IPS-18c (cell line): ENCODE measurements around the gene YLPM1.
"Not testable (repeated sequence)": the region's sequence is repeated elsewhere in the genome, so short reads cannot be mapped to it uniquely, and the experiment has no call there.

ENCODE experiments used
- H3K4me3 ChIP-seq: 2 replicates; pipeline ENCODE4 v1.7.0; 2013; ENCODE audit warnings: low read depth, mild to moderate bottlenecking, low read length, moderate library complexity; ENCODE audit not compliant: insufficient read depth
- H3K9me3 ChIP-seq: one replicate; pipeline ENCODE4 v1.6.1; 2013; ENCODE audit warnings: mild to moderate bottlenecking, low read length, moderate library complexity; ENCODE audit not compliant: control insufficient read depth, insufficient read depth

YLPM1 gene

GRCh38 chr14:74762917-74763802, at the start of gene YLPM1:
Gene YLPM1 (plus strand): TSS chr14:74763316. CDS start chr14:74763490, 174 bp downstream.
- no peaks in the 10 kb centered on the region for H3K9me3 ChIP-seq
- peak within 1 kb of the TSS; percentile 67 for H3K4me3 ChIP-seq

- Histone ChIP-seq H3K4me3 (peak overlapping the region; percentile 99), H3K9me3 (no peaks in the 10 kb centered on the region)
Measured at GRCh38 chr14:74713395-74713735, 49.8 kb upstream of the YLPM1 start.

GRCh38 chr14:74720526-74720925, 42.6 kb upstream of the YLPM1 start:
- H3K4me3 ChIP-seq: no peak overlapping the region

GRCh38 chr14:74723134-74723533, 40.0 kb upstream of the YLPM1 start:
- H3K9me3 ChIP-seq: peaks cover 2% of the 10 kb centered on the region
- no peak overlapping the region for H3K4me3 ChIP-seq

More at GRCh38 chr14:74720526-74720925, 42.6 kb upstream of the YLPM1 start:
- H3K9me3 ChIP-seq: no peaks in the 10 kb centered on the region

- no peaks in the 10 kb centered on the region for H3K9me3 ChIP-seq
- no peak overlapping the region for H3K4me3 ChIP-seq
Measured at GRCh38 chr14:74732387-74732786, 30.7 kb upstream of the YLPM1 start.

- Histone ChIP-seq H3K4me3 (no peak overlapping the region), H3K9me3 (no peaks in the 10 kb centered on the region)
Measured at GRCh38 chr14:74733221-74733620, 29.9 kb upstream of the YLPM1 start.

GRCh38 chr14:74735125-74735524, 28.0 kb upstream of the YLPM1 start:
- H3K9me3 ChIP-seq: no peaks in the 10 kb centered on the region
- no peak overlapping the region for H3K4me3 ChIP-seq

GRCh38 chr14:74737753-74738325, 25.3 kb upstream of the YLPM1 start:
- Histone ChIP-seq H3K4me3 (no peak overlapping the region), H3K9me3 (no peaks in the 10 kb centered on the region)

GRCh38 chr14:74739293-74740030, 23.7 kb upstream of the YLPM1 start:
- H3K4me3 ChIP-seq: no peak overlapping the region
- no peaks in the 10 kb centered on the region for H3K9me3 ChIP-seq

- H3K9me3 ChIP-seq: no peaks in the 10 kb centered on the region
Measured at GRCh38 chr14:74747237-74747636, 15.9 kb upstream of the YLPM1 start.

GRCh38 chr14:74754157-74754556, 9.0 kb upstream of the YLPM1 start:
- H3K4me3 ChIP-seq: no peak overlapping the region

More at GRCh38 chr14:74747237-74747636, 15.9 kb upstream of the YLPM1 start:
- no peak overlapping the region for H3K4me3 ChIP-seq

GRCh38 chr14:74754899-74755298, 8.2 kb upstream of the YLPM1 start:
- Histone ChIP-seq H3K9me3 (peaks cover 2% of the 10 kb centered on the region), H3K4me3 (no peak overlapping the region)

More at GRCh38 chr14:74754157-74754556, 9.0 kb upstream of the YLPM1 start:
- peaks cover 2% of the 10 kb centered on the region for H3K9me3 ChIP-seq

GRCh38 chr14:74756326-74756725, 6.8 kb upstream of the YLPM1 start:
- Histone ChIP-seq H3K4me3 (no peak overlapping the region), H3K9me3 (peaks cover 2% of the 10 kb centered on the region)

- H3K9me3 ChIP-seq, H3K4me3 ChIP-seq: not testable (repeated sequence)
Measured at GRCh38 chr14:74758505-74758904, 4.6 kb upstream of the YLPM1 start.

- Histone ChIP-seq H3K9me3 (no peaks in the 10 kb centered on the region), H3K4me3 (peak overlapping the region; percentile 67)
Measured at GRCh38 chr14:74763803-74764531, 851 bp downstream of the YLPM1 start.

- Histone ChIP-seq H3K4me3 (no peak overlapping the region; the same call in 1 of the 2 replicates), H3K9me3 (no peaks in the 10 kb centered on the region)
Measured at GRCh38 chr14:74765721-74766120, 2.6 kb downstream of the YLPM1 start.

- no peaks in the 10 kb centered on the region for H3K9me3 ChIP-seq
- no peak overlapping the region for H3K4me3 ChIP-seq
Measured at GRCh38 chr14:74771399-74771798, 8.3 kb downstream of the YLPM1 start.
